GM19328 (cell line): Measurements from ENCODE around the gene DLK2.
"Not testable (repeated sequence)": the region's sequence is repeated elsewhere in the genome, so short reads cannot be mapped to it uniquely, and the experiment has no call there.

Experiments used
- ATAC-seq: cut with Tn5 transposase; IDR thresholded peaks from one replicate; pipeline ENCODE4 v1.9.1; 2021; ENCODE audit warnings: mild to moderate bottlenecking, moderate library complexity; ENCODE audit not compliant: unreplicated experiment

The DLK2 gene

DNA sequence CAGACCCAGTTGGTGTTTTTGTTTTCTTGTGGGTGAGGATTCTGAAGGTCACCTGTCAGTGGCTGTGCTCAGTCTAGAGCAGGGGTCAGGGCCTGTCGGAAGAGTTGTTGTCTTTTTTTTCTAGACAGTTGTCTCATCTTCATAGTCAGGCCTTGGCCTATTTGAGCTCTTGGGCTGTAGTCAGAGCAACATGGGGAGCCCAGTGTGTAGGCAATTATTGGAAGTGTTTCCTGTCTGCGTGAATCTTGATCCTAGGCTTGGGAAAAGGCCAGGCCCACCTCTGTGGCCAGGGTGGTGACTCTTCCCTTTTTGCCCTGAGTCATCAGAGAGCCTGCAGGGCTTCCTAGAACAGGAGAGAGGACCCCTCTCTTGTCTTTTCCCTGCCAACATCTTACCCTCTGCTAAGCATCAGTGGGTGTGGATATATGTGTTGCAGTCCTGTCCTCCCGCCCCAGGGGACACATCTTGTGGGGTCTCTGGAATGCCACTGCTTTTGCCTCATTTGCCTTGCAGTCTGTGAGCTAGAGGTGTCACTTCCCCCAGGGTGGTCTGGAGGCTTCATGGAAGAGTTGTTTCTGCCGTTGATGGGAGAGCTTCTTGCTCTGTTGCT is 33.4 kb upstream of the DLK2 start:
- no peak for ATAC-seq

DNA sequence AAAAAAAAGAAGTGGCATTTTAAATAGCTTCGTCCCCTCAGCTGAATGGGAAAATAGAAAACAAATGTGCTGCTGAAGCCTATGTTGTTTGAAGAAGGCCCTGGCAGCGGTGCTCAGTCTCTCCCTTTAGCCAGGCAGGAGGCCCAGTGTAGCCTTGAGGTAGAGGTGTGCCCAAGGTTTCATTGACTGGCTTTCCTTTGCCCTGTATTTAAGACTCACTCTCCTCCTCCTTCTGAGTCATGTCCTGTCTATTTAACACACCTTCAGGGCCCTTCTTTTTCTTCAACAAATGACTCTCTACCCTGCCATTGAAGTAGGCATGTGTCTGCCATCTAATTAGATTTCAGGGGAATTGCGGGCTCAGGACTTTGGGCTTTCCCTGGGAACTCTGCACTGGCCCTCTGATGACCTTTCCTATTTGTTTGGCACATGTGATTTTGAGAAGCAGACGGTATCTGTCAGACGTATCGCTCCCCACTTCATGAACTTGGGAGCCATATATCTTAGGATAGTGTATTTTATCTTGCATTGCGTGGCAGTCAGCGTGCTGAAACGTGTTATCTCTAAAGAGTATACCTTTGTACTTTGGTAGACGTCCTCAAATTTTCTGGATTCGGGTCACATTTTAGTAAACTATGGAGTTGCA is 26.4 kb upstream of the DLK2 start:
- no peak for ATAC-seq

DNA sequence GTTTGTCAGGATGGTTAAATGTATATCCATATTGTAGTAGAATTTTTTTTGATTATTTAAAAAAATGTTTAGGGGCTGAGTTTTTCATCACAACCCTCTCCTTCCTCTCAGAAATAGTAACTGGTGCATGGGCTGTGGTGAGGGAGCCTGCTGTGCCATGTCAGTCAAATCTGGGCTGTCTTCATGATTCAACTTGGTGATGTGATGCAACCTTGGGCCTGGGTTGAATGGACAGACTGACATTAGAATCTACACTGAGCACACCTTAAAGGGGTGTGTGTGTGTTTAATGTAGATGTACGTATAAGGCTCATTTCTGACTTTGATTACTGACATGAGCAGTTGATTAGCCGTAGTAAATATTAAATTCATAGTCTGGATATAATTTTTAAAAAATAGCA is 25.7 kb upstream of the DLK2 start:
- no peak for ATAC-seq

GRCh38 chr6:43478008-43478372 is 22.6 kb upstream of the DLK2 start:
- no peak for ATAC-seq

GRCh38 chr6:43477235-43478007 is 22.1 kb upstream of the DLK2 start, which contains the start of gene TJAP1:
TJAP1 (plus strand) TSS chr6:43477570; CDS start chr6:43499002, 21,432 bp downstream.
- ATAC-seq, result peak; percentile 85

DNA sequence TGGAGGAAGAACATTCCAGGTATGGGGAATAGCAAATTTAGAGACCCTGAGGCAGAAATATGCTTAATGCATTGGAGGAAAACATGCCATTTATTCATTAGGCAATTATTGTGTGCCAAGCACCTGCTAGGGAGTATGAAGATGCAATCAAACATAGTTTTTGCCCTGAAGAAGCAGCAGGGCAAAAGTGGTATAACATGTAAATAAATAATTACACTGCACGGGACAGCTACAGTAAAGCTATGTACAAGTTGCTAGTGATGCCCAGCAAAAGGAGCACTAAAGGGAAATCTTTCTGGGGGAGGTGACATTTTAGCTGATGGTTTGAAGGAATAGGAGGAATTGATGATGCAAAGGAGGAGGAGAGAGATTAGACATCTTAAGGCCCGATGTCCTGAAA is 21.4 kb upstream of the DLK2 start:
- ATAC-seq, result no peak

DNA sequence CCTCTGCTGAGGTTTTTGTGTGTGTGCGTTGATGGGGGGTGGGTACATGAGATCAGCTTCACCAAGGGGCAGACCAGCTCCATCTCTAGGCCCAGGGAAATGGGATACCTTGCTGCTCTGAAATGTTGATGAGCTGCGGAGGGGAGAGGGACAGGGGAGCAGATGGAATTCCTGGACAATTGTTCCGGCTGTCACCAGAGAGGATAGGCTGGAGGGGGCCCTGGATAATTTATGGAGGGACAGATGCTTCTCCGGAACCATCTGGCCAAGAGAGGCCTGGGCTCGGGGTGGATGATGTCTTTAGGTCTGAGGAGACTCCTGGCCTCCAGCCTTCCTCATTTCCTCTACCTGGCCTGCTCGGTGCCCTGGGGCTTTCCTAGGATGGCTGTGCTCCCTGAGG is 20.2 kb upstream of the DLK2 start:
- ATAC-seq, result no peak

- no peak for ATAC-seq
Observed at GRCh38 chr6:43472515-43472914, 17.2 kb upstream of the DLK2 start.

DNA sequence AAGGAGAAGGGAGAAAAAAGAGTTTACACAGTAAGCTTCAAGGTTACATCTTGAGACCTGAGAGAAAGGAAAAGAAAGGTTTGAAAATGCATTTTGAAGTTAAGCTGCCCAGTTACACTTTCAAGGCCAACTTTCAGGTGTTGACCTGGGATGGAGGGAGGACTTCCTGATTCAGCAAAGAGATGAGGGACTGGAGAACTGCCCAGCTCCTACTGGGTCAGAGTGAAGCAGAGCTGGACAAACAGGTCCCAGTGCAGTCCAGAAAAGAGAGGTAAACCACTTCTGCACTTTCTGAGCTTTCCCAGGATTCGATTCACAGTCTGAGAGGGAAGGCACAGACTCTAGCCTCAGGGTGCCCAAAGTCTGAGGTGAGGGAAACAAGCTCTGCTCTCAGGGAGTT is 16.1 kb upstream of the DLK2 start:
- ATAC-seq, result no peak

- ATAC-seq, result no peak
Observed at GRCh38 chr6:43469947-43470346, 14.6 kb upstream of the DLK2 start.

DNA sequence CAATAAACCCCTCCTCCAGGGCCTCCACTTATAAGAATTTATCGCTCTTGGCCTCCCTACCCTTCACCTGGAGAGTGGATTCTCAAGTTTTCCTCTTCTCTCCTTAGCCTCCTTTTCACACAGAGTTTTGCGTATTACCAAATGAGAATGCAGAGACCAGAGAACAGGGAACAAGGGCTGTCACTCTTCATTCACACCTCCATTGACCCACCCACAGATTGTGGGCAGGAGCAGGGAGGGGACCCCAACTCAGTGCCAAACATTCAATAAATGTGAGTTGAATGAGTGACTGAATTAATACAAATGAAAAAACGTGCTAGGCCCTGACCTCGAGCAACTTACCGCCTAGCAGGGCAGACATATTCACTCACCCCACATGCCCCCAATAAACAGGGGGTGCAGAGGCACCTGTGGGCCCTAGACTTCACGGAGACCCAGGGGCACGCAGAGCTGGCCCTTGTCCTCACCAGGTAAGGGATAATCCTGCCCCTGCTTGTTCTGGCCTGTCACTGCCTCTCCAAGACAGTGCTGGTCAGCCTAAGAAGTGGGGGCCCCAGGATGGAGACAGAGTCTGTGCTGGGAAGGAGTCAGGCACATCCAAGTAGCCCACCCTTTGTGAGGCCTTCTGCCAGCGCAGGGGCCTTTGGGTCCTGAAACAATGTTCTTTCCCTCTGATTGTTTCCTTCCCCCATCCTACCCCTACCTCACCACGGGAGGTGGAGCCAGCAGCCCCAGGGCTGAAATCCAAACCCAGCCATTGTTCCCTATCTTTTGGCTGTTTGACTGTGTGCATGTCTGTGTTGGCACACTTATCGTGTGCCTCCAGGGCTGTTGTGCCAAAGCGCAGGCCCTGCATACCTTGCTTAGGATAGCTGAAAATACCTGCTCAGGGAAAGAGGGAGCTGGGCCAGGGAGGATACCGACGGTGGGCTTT is 13.7 kb upstream of the DLK2 start:
- no peak for ATAC-seq

GRCh38 chr6:43468240-43468639 is 12.9 kb upstream of the DLK2 start:
- no peak for ATAC-seq

DNA sequence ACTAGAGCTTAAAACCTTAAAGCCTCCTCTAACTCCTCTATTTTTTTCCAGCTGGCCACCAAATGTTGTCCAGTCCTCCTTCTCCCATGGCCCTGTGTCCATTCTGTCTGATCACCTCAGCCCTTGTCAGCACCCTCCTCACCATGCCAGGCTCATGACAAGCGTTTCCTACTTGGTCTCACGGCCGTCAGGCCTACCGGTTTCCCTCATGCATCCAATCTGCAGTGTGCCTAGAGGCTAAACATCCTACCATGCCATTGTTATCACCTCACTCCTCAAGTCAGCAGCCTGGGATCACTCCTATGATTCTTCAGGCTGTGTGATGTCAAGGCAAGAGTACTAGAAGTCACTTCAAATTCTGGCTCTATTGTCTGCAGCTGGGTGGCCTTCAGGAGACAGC is 12.4 kb upstream of the DLK2 start:
- no peak for ATAC-seq

DNA sequence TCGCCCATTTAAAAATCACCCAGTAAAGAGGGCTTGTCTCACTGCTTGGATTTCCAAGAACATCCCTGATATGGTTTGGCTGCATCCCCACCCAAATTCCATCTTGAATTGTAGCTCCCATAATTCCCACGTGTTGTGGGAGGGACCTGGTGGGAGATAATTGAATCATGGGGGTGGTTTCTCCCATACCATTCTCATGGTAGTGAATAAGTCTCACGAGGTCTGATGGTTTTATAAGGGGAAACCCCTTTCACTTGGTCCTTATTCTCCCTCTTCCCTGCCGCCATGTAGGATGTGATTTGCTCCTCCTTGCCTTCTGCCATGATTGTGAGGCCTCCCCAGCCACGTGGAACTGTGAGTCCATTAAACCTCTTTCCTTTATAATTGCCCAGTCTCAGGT is 11.9 kb upstream of the DLK2 start:
- not testable (repeated sequence) for ATAC-seq

- no peak for ATAC-seq
Observed at GRCh38 chr6:43465948-43466347, 10.6 kb upstream of the DLK2 start.

GRCh38 chr6:43464337-43464736 is 9.0 kb upstream of the DLK2 start:
- ATAC-seq, result no peak

DNA sequence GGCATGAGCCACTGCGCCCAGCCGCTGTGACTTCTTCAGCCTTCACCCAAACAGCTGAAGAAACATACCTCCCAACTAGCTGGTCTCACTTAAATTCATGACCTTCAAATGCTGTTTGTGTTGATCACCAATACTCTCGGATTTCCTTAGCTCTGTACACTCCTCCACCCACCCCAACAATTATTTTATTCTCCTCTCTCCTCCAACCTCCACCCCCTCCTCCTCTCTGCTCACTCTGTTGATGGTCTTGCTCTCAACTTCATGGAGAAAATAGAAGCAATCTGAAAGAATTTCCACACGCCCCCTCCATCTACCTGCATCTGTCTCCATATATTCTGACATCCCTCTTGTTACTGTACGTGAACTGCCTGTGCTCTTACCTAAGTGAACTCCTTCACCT is 6.6 kb upstream of the DLK2 start:
- ATAC-seq, result no peak

DNA sequence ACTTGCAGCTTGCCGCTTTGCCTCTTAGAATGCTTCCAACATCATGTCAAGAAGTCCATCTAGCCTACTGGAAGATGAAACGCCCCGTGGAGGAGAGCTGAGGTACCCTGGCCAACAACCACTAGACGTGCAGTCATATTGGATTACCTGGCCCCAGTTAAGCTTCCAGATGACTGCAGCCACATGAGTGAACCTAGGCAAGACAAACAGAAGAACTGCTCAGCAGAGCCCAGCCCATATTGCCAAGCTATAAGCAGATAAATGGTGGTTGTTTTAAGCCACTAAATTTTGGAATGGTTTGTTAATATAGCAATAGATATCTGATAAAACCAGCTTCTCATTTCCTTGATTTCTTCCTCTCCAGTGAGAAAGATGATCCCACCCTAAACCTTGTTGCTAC is 4.7 kb upstream of the DLK2 start:
- ATAC-seq, result no peak

DNA sequence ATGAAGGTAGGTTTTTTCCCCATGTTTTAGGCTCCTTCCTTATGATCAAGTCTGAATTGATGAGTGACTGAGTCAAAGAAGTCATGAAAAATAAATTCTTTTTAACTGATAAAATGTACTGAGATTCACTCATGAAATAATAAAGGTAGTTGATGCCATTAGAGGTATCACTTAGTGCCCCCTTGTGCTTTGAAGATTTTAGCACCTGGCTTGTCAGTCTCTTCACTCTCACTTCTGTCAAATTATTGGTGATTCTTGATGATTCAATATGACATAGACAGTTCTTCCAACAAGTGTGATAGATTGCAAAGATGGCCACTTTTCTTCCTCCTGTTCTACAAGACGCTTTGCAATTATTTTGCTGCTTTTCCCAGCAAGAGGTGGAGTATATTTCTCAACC is 4.2 kb upstream of the DLK2 start:
- ATAC-seq, result no peak

DNA sequence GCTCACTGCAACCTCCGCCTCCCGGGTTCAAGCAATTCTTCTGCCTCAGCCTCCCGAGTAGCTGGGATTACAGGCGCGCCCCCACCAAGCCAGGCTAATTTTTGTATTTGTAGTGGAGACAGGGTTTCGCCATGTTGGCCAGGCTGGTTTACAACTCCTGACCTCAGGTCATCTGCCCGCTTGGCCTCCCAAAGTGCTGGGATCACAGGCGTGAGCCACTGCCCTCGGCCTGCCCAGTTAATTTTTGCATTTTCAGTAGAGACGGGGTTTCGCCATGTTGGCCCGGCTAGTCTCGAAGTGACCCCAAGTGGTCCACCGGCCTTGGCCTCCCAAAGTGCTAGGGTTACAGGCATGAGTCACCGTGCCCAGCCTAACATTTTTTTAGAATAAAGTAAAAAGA is 2.8 kb upstream of the DLK2 start:
- not testable (repeated sequence) for ATAC-seq

DNA sequence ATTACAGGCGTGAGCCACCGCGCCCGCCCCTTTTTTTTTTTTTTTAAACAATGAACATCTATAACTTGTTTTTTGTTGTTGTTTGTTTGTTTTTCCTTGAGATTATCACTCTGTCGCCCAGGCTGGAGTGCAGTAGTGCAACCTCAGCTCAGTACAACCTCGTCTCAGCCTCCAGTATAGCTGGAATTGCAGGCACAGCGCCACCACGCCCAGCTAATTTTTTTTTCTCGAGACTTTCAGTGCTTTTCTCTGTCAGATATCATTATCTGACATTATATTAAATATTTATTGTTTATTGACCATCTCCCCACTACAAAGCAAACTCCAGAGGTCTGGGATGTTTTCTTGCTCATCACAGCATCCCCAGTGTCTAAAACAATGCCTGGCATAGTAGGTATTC is 2.3 kb upstream of the DLK2 start:
- no peak for ATAC-seq
